Endothelial cell of umbilical vein (primary cell): Measurements from ENCODE around the gene GRIA1. TPM values are rescaled to one million over a fixed set of nuclear protein-coding genes. Genes with fewer than 3 reads are reported as not detected.

Experiments used
- BruUV-seq: library from RNA; stranded (reverse); fragments of 400-500 nt; replicated peaks from 2 replicates; lab custom pipeline; 2021; lab: Mats Ljungman, UMichigan
- CTCF ChIA-PET: fragments of 300-600, 350-600 bp; sonication (Branson Sonifier 250); formaldehyde crosslinking; loops from one replicate; lab custom pipeline; 2021; ENCODE audit warnings: antibody characterized with exemption, inconsistent platforms; lab: Charles Lee
- POLR2A ChIA-PET: fragments of 300-600, 350-600 bp; sonication (Branson Sonifier 250); formaldehyde crosslinking; loops from one replicate; lab custom pipeline; 2021; ENCODE audit warnings: antibody characterized with exemption, inconsistent platforms; lab: Charles Lee
- DNase-seq: peaks from one replicate; pipeline ENCODE4 v3.0.0-alpha.2; 2011; ENCODE audit warnings: low read depth, low spot score
- FAIRE-seq: peaks from 2 replicates; lab custom pipeline; 2011; peaks lifted over from hg19 to GRCh38; lab: Jason Lieb, UNC
- H2AFZ ChIP-seq: 2 replicates; pipeline ENCODE4 v1.6.0; 2012; ENCODE audit warnings: low read depth, low read length, control low read depth, inconsistent platforms
- H3K27ac ChIP-seq: 2 replicates; pipeline ENCODE4 v1.5.1; 2011; ENCODE audit warnings: low read depth, mild to moderate bottlenecking, control low read depth, low read length, moderate library complexity; ENCODE audit not compliant: insufficient read depth
- H3K27me3 ChIP-seq, 2 experiments: 2 replicates each; pipeline versions ENCODE4 v1.6.0 to v1.6.1; 2011; ENCODE audit warnings: low read length in 2 of 2, mixed read lengths in 1 of 2; ENCODE audit not compliant: control insufficient read depth in 2 of 2, insufficient read depth in 2 of 2
- H3K36me3 ChIP-seq, 2 experiments: 2 replicates in 1 of 2; 3 replicates in 1 of 2; pipeline ENCODE4 v1.5.1; 2011; ENCODE audit warnings: low read length in 2 of 2, mild to moderate bottlenecking in 1 of 2, moderate library complexity in 1 of 2; ENCODE audit not compliant: control insufficient read depth in 2 of 2, insufficient read depth in 2 of 2; ENCODE audit errors: extremely low read depth in 1 of 2
- H3K4me1 ChIP-seq: 3 replicates; pipeline ENCODE4 v1.5.1; 2011; ENCODE audit warnings: mild to moderate bottlenecking, low read length; ENCODE audit not compliant: control insufficient read depth, insufficient read depth; ENCODE audit errors: extremely low read depth
- H3K4me2 ChIP-seq: 2 replicates; pipeline ENCODE4 v1.6.1; 2011; ENCODE audit warnings: low read length, control low read depth, mixed read lengths; ENCODE audit not compliant: insufficient read depth
- H3K4me3 ChIP-seq, 3 experiments: fragments of 200-600 bp in 1 of 3; sonication (generic), shearing (Covaris generic) in 1 of 3; replicated peaks in 1 of 3; 2 replicates each; pipeline ENCODE4 v1.5.1; 2011 to 2016; ENCODE audit warnings: control low read depth in 3 of 3, low read length in 3 of 3, mild to moderate bottlenecking in 2 of 3, inconsistent platforms in 1 of 3, low read depth in 1 of 3, moderate library complexity in 1 of 3; ENCODE audit not compliant: insufficient read depth in 1 of 3
- H3K79me2 ChIP-seq: 2 replicates; pipeline ENCODE4 v1.6.0; 2012; ENCODE audit warnings: low read length, inconsistent platforms; ENCODE audit not compliant: control insufficient read depth, insufficient read depth
- H3K9ac ChIP-seq: replicated peaks from 2 replicates; pipeline ENCODE3; 2011; ENCODE audit warnings: low read length, control low read depth; ENCODE audit not compliant: insufficient read depth; ENCODE audit errors: extremely low read depth
- H3K9me1 ChIP-seq: replicated peaks from 3 replicates; pipeline ENCODE4 v1.6.0; 2011; ENCODE audit warnings: mild to moderate bottlenecking, low read length; ENCODE audit not compliant: control insufficient read depth, insufficient read depth; ENCODE audit errors: extremely low read depth
- H3K9me3 ChIP-seq: replicated peaks from 2 replicates; pipeline ENCODE4 v1.5.1; 2012; ENCODE audit warnings: low read length, inconsistent platforms; ENCODE audit not compliant: control insufficient read depth, insufficient read depth
- H4K20me1 ChIP-seq: replicated peaks from 2 replicates; pipeline ENCODE3; 2011; ENCODE audit warnings: mild to moderate bottlenecking, low read length; ENCODE audit not compliant: control insufficient read depth, insufficient read depth; ENCODE audit errors: extremely low read depth
- EZH2 ChIP-seq: IDR thresholded peaks from 2 replicates; pipeline ENCODE4 v1.6.1; 2012; ENCODE audit warnings: borderline replicate concordance, low read depth, mild to moderate bottlenecking, moderate library complexity, low read length, inconsistent platforms; ENCODE audit not compliant: severe bottlenecking
- FOS ChIP-seq: IDR thresholded peaks from 2 replicates; pipeline ENCODE4 v1.6.1; 2011; ENCODE audit warnings: mild to moderate bottlenecking, low read length, moderate library complexity, borderline replicate concordance; ENCODE audit not compliant: insufficient read depth
- GATA2 ChIP-seq: IDR thresholded peaks from 2 replicates; pipeline ENCODE4 v1.7.0; 2011; ENCODE audit warnings: low read depth, mild to moderate bottlenecking, moderate library complexity, mixed read lengths, low read length; ENCODE audit not compliant: insufficient read length, insufficient read depth
- JUN ChIP-seq: IDR thresholded peaks from 2 replicates; pipeline ENCODE4 v1.6.1; 2011; ENCODE audit warnings: borderline replicate concordance, low read depth; ENCODE audit not compliant: insufficient read length, insufficient read depth
- POLR2AphosphoS5 ChIP-seq: IDR thresholded peaks from 2 replicates; pipeline ENCODE4 v1.6.1; 2012; ENCODE audit warnings: low read depth, mild to moderate bottlenecking, control low read depth, low read length, moderate library complexity; ENCODE audit not compliant: insufficient read depth
- dilution Hi-C: fragments of 300-500 bp; cut with MboI; formaldehyde crosslinking; loops from one replicate; pipeline ENCODE4 v1.15.0; 2019; ENCODE audit warnings: low sequenced_read_pairs; ENCODE audit not compliant: extremely low pct_ligation_motif_present
- intact Hi-C: fragments of 100-400 bp; cut with micrococcal nuclease; formaldehyde crosslinking; loops from one replicate; pipeline ENCODE4 v1.10.0; 2022
- polyA plus RNA-seq, 4 experiments: library from polyadenylated mRNA; depleted of rRNA in 3 of 4; stranded (reverse) in 3 of 4; unstranded in 1 of 4; fragments of >200 nt; gene quantifications; 2 replicates each; pipeline versions ENCODE4 v1.2.1 to v1.2.3, GENCODE V29; 2011 to 2012; ENCODE audit warnings: missing spikeins in 1 of 4
- total RNA-seq: library from RNA; stranded (reverse); gene quantifications from 2 replicates; pipeline ENCODE4 v1.2.3, GENCODE V29; 2021
- TF ChIP-seq, protein P1 (sequence below), 2 donors: IDR thresholded peaks; 1 replicate in 1 of 2; 2 replicates in 1 of 2; pipeline ENCODE4 v1.5.1; 2011; ENCODE audit warnings: low read length in 2 of 2, mild to moderate bottlenecking in 2 of 2, moderate library complexity in 2 of 2, control low read depth in 1 of 2, inconsistent platforms in 1 of 2, low read depth in 1 of 2; ENCODE audit not compliant: insufficient read depth in 1 of 2; ENCODE audit errors: extremely low read depth in 1 of 2
- TF ChIP-seq, protein P2 (sequence below): IDR thresholded peaks from 2 replicates; pipeline ENCODE4 v1.6.1; 2011; ENCODE audit not compliant: insufficient read depth, insufficient read length

Gene GRIA1
- total and polyA plus RNA-seq, 2 donors (not counting 3 experiments of a cell fraction or from before 2014, with no cell fraction given) = not detected

DNA sequence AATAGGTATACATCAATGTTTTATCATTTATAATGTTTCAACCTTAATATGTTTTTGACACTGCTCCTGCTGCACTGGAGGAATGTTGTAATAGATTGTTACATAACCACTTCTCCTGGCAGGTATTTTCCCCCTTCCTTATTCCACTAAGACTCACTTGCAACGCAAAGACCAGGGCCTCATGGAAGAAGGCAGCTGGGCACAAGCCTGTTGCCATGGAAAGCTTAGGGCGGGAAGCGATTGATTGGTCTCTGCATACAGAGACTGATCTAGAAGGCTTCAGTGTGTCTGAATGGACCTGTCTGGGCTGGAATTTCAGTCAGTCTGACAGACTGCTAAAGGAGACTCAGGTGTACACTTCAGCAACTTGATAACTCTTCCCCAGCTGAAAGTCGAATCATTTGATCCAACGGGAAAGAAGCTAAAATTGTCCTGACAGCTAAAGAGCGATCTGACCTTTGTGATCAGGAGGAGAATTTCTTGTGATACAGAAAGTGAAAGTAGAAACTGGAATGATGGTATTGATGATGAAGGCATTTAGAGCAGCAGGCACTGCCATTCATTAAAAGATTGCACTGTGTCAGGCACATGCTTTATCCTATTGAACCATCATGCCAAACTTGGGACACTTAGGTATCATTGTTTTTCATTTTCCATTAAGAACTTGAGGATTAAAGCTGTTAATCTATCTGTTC is 65.1 kb downstream of the GRIA1 start:
- no TSS peak for BruUV-seq
- no peak overlapping the region for H3K9ac ChIP-seq
- H3K4me3 ChIP-seq = no peak overlapping the region
- DNase-seq = no peak
- dilution Hi-C loops (no loop called here), intact Hi-C loops (no loop called here)
- no peak overlapping the region for H3K27ac ChIP-seq
- TF ChIP-seq, protein P1, sequence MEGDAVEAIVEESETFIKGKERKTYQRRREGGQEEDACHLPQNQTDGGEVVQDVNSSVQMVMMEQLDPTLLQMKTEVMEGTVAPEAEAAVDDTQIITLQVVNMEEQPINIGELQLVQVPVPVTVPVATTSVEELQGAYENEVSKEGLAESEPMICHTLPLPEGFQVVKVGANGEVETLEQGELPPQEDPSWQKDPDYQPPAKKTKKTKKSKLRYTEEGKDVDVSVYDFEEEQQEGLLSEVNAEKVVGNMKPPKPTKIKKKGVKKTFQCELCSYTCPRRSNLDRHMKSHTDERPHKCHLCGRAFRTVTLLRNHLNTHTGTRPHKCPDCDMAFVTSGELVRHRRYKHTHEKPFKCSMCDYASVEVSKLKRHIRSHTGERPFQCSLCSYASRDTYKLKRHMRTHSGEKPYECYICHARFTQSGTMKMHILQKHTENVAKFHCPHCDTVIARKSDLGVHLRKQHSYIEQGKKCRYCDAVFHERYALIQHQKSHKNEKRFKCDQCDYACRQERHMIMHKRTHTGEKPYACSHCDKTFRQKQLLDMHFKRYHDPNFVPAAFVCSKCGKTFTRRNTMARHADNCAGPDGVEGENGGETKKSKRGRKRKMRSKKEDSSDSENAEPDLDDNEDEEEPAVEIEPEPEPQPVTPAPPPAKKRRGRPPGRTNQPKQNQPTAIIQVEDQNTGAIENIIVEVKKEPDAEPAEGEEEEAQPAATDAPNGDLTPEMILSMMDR (IDR thresholded peaks at IDR 0.05; ENCODE audit: extremely low read depth in 1 of 2, insufficient read depth in 1 of 2, low read depth in 1 of 2, low read length in 2 of 2) = no peak
- TF ChIP-seq, protein P2, sequence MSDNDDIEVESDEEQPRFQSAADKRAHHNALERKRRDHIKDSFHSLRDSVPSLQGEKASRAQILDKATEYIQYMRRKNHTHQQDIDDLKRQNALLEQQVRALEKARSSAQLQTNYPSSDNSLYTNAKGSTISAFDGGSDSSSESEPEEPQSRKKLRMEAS = no peak
- TF ChIP-seq FOS (no peak), JUN (no peak), GATA2 (no peak), EZH2 (no peak), POLR2AphosphoS5 (no peak)
- no peak for FAIRE-seq
- H3K27me3 ChIP-seq = no peaks in the 10 kb centered on the region
- no peaks in the 10 kb centered on the region for H3K36me3 ChIP-seq
- peaks cover 18% of the 10 kb centered on the region for H3K4me1 ChIP-seq
- no peaks in the 10 kb centered on the region for H4K20me1 ChIP-seq
- H2AFZ ChIP-seq = peak overlapping the region; percentile 51
- H3K9me3 ChIP-seq = no peaks in the 10 kb centered on the region
- ChIA-PET CTCF (no interaction called here), POLR2A (no interaction called here)
- H3K4me2 ChIP-seq = no peak overlapping the region
- H3K79me2 ChIP-seq = no peaks in the 10 kb centered on the region
- H3K9me1 ChIP-seq = no peaks in the 10 kb centered on the region
